ENCODE data around the gene FHOD1. TPM values are rescaled to one million over a fixed set of nuclear protein-coding genes. Genes with fewer than 3 reads are reported as not detected.

The FHOD1 gene
- total RNA-seq, 1 experiment from 2014 or later = 37.2 TPM

DNA sequence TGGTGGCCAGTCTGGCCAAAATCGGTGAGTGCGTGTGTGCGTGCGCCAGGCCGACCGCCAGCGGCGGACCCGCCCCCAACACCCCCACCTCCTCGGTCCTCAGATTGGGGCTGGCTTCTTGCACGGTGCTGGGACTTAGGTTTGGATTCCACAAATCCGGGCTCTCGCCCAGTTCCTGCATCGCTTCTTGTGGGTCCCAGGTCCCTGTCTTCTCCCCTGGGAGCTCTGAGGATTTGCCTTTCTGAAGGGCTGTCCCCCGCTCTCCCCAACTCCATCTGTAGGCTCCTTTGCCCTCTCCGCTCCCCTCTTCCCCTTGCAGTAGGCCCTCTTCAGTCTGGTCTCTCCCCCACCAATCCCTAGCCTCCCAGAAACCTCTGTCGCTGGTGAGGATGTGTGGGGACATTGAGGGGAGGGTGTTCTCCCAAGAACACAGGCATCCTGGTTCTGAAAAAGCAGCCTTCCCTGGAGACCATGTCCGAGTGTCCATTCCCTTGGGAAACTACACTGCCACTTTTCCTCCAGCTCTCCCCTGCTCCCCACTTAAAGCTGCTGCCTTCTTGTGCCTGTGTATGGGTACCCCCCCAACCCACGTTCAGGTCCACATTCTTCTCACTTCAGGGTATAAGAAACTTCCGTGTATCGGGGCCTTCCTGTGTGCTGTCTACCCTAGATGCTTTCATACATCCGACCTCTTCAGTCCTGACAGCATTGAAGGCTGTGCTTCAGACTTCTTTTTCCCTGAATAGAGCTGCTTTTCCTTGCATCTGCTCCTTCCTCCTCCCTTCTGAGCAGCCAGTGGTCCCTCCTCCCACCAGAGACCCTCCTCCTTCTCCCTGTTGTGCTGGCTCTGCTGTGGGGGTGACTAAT, 2.1 kb upstream of the FHOD1 start:
- Mint-ChIP-seq H3K4me3 (ENCODE audit: low read depth, unreplicated experiment) (peak overlapping the region; percentile 94), H3K4me1 (ENCODE audit: low read depth, unreplicated experiment) (peaks cover 38% of the 10 kb centered on the region), H3K27me3 (ENCODE audit: unreplicated experiment) (peaks cover 38% of the 10 kb centered on the region), H3K9me3 (ENCODE audit: low read depth, unreplicated experiment) (no peaks in the 10 kb centered on the region), H3K27ac (ENCODE audit: unreplicated experiment) (no peak overlapping the region), H3K36me3 (ENCODE audit: insufficient read depth, unreplicated experiment) (peaks cover 47% of the 10 kb centered on the region)
- peak; percentile 40 for DNase-seq
- TF ChIP-seq CTCF (IDR thresholded peaks at IDR 0.05; ENCODE audit: unreplicated experiment) = no peak
- CTCF ChIA-PET = interaction anchor here (1.0 to 3.3 kb wide), 3 partner anchors 11 to 36 kb away, joined by 3 to 21 read pairs (median 3); no protein-coding TSS in a partner anchor
- intact Hi-C loops (cut with micrococcal nuclease; ENCODE audit: unreplicated experiment) = no loop called here
- no TSS peak for BruUV-seq (replicated peaks)

GRCh38 chr16:67248401-67249177, 1.3 kb upstream of the FHOD1 start, which contains the start of gene SLC9A5:
Gene SLC9A5 (plus strand): TSS chr16:67248979. CDS start chr16:67249015, 36 bp downstream.
- DNase-seq = peak; percentile 48
- CTCF ChIA-PET = interaction anchor here (1.0 to 3.3 kb wide), 6 partner anchors 11 to 179 kb away, joined by 3 to 21 read pairs (median 3); partner anchors contain the start of gene ELMO3
- peaks cover 38% of the 10 kb centered on the region for H3K27me3 Mint-ChIP-seq (ENCODE audit: unreplicated experiment)

GRCh38 chr16:67248073-67248400, 756 bp upstream of the FHOD1 start:
- Mint-ChIP-seq H3K9me3 (ENCODE audit: low read depth, unreplicated experiment) (no peaks in the 10 kb centered on the region), H3K27me3 (ENCODE audit: unreplicated experiment) (peaks cover 38% of the 10 kb centered on the region), H3K27ac (ENCODE audit: unreplicated experiment) (peak overlapping the region; percentile 85), H3K36me3 (ENCODE audit: insufficient read depth, unreplicated experiment) (peaks cover 52% of the 10 kb centered on the region), H3K4me3 (ENCODE audit: low read depth, unreplicated experiment) (peak overlapping the region; percentile 94), H3K4me1 (ENCODE audit: low read depth, unreplicated experiment) (peaks cover 46% of the 10 kb centered on the region)
- no TSS peak for BruUV-seq (replicated peaks)
- TF ChIP-seq CTCF (IDR thresholded peaks at IDR 0.05; ENCODE audit: unreplicated experiment) = no peak
- DNase-seq = no peak
- intact Hi-C loops (cut with micrococcal nuclease; ENCODE audit: unreplicated experiment) = no loop called here
- CTCF ChIA-PET = interaction anchor here (0.6 to 3.3 kb wide), 9 partner anchors 12 to 204 kb away, joined by 3 to 21 read pairs (median 4); partner anchors contain the start of gene ELMO3

More at GRCh38 chr16:67248401-67249177, 1.3 kb upstream of the FHOD1 start, which contains the start of gene SLC9A5:
- no TSS peak for BruUV-seq (replicated peaks)
- peaks cover 46% of the 10 kb centered on the region for H3K4me1 Mint-ChIP-seq (ENCODE audit: low read depth, unreplicated experiment)
- no peaks in the 10 kb centered on the region for H3K9me3 Mint-ChIP-seq (ENCODE audit: low read depth, unreplicated experiment)
- H3K36me3 Mint-ChIP-seq (ENCODE audit: insufficient read depth, unreplicated experiment) = peaks cover 52% of the 10 kb centered on the region
- TF ChIP-seq CTCF (IDR thresholded peaks at IDR 0.05; ENCODE audit: unreplicated experiment) = peak; percentile 52
- H3K4me3 Mint-ChIP-seq (ENCODE audit: low read depth, unreplicated experiment) = peak within 1 kb of the TSS; percentile 94
- peak within 1 kb of the TSS; percentile 85 for H3K27ac Mint-ChIP-seq (ENCODE audit: unreplicated experiment)
- intact Hi-C loops (cut with micrococcal nuclease; ENCODE audit: unreplicated experiment) = no loop called here

DNA sequence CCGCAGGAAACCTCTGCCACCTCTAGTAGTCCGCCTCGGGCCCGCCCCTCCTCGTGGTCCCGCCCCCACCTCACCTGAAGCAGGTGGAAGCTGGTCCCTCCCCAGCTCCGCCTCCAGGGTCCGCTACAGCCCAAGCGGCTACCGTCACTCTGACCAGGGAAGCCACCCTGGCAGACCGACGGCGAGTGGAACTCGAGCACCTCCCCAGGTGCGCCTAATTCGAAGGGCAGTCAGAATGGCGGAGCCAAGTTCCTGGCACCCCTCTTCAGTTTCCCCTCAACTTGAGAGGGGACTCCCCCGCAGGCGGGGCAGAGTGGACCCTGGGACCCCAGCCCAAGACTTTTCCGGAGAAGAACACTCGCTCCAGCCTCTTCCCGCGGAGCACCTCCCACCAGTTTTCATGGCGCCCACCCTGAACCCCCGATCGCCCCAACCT, 507 bp downstream of the FHOD1 start:
- CTCF ChIA-PET = interaction anchor here (0.6 to 3.3 kb wide), 16 partner anchors 12 to 886 kb away, joined by 3 to 21 read pairs (median 6); partner anchors contain the start of genes E2F4, ELMO3 and TMEM208
- peak; percentile 96 for DNase-seq
- H3K9me3 Mint-ChIP-seq (ENCODE audit: low read depth, unreplicated experiment) = no peaks in the 10 kb centered on the region
- H3K27ac Mint-ChIP-seq (ENCODE audit: unreplicated experiment) = peak overlapping the region; percentile 85
- peak overlapping the region; percentile 94 for H3K4me3 Mint-ChIP-seq (ENCODE audit: low read depth, unreplicated experiment)
- peaks cover 47% of the 10 kb centered on the region for H3K36me3 Mint-ChIP-seq (ENCODE audit: insufficient read depth, unreplicated experiment)
- H3K4me1 Mint-ChIP-seq (ENCODE audit: low read depth, unreplicated experiment) = peaks cover 56% of the 10 kb centered on the region
- no peak for TF ChIP-seq CTCF (IDR thresholded peaks at IDR 0.05; ENCODE audit: unreplicated experiment)
- TSS peak; percentile 60 for BruUV-seq (replicated peaks)
- intact Hi-C loops (cut with micrococcal nuclease; ENCODE audit: unreplicated experiment) = loop anchor here (2.0 kb wide), 1 partner anchor 20 kb away; the partner anchor contains the start of gene TMEM208
- peaks cover 38% of the 10 kb centered on the region for H3K27me3 Mint-ChIP-seq (ENCODE audit: unreplicated experiment)
